ENCODE data around the gene BORCS5.

The BORCS5 gene

GRCh38 chr12:12356467-12356895, 397 bp upstream of the BORCS5 start:
- peaks cover 13% of the 10 kb centered on the region for H3F3A ChIP-seq (ENCODE audit: insufficient read depth)
- no peaks in the 10 kb centered on the region for H3K27me3 ChIP-seq (ENCODE audit: low read length)
- TF ChIP-seq CTCF (IDR thresholded peaks at IDR 0.05; ENCODE audit: insufficient read depth, low read length, poor library complexity, severe bottlenecking) (no peak), EZH2phosphoT487 (conservative IDR thresholded peaks at IDR 0.05; ENCODE audit: low read length) (no peak)
- no peaks in the 10 kb centered on the region for H3K9me2 ChIP-seq (replicated peaks; ENCODE audit: insufficient read depth, low read length)
- no peaks in the 10 kb centered on the region for H3K36me3 ChIP-seq (ENCODE audit: low read length)
- H3K4me3 ChIP-seq (ENCODE audit: insufficient read depth, low read length, poor library complexity, severe bottlenecking), result peak overlapping the region; percentile 50
- H3K4me2 ChIP-seq (ENCODE audit: low read depth, low read length, poor library complexity, severe bottlenecking), result peak overlapping the region; percentile 64
- H3K9ac ChIP-seq (ENCODE audit: low read length), result peak overlapping the region; percentile 88
- H3K9me3 ChIP-seq (ENCODE audit: insufficient read depth, low read length), result no peaks in the 10 kb centered on the region
- H3K27ac ChIP-seq (ENCODE audit: low read depth, low read length), result 0 out of 2 replicates have a peak overlapping the region, but pooled peaks have one; percentile 26
- peak overlapping the region; percentile 82 for H2AFZ ChIP-seq (ENCODE audit: low read depth, low read length, severe bottlenecking)
- peaks cover 10% of the 10 kb centered on the region for H3K79me2 ChIP-seq (ENCODE audit: insufficient read depth, low read length)
- H4K20me1 ChIP-seq (ENCODE audit: low read depth, low read length), result no peaks in the 10 kb centered on the region

GRCh38 chr12:12357719-12358461, 1.0 kb downstream of the BORCS5 start:
- Histone ChIP-seq H3K9me3 (ENCODE audit: insufficient read depth, low read length) (no peaks in the 10 kb centered on the region), H3K4me2 (ENCODE audit: low read depth, low read length, poor library complexity, severe bottlenecking) (peak overlapping the region; percentile 99), H3K9me2 (replicated peaks; ENCODE audit: insufficient read depth, low read length) (no peaks in the 10 kb centered on the region), H3K79me2 (ENCODE audit: insufficient read depth, low read length) (peaks cover 10% of the 10 kb centered on the region), H3K27ac (ENCODE audit: low read depth, low read length) (peak overlapping the region; percentile 84), H2AFZ (ENCODE audit: low read depth, low read length, severe bottlenecking) (peak overlapping the region; percentile 68), H3K9ac (ENCODE audit: low read length) (peak overlapping the region; percentile 88), H3F3A (ENCODE audit: insufficient read depth) (peaks cover 13% of the 10 kb centered on the region), H3K4me3 (ENCODE audit: insufficient read depth, low read length, poor library complexity, severe bottlenecking) (peak overlapping the region; percentile 63), H4K20me1 (ENCODE audit: low read depth, low read length) (no peaks in the 10 kb centered on the region), H3K36me3 (ENCODE audit: low read length) (no peaks in the 10 kb centered on the region), H3K27me3 (ENCODE audit: low read length) (no peaks in the 10 kb centered on the region)
- TF ChIP-seq CTCF (IDR thresholded peaks at IDR 0.05; ENCODE audit: insufficient read depth, low read length, poor library complexity, severe bottlenecking) (no peak), EZH2phosphoT487 (conservative IDR thresholded peaks at IDR 0.05; ENCODE audit: low read length) (no peak)

- H3K9ac ChIP-seq (ENCODE audit: low read length), result peak overlapping the region; percentile 88
- H3K4me3 ChIP-seq (ENCODE audit: insufficient read depth, low read length, poor library complexity, severe bottlenecking), result peak overlapping the region; percentile 63
These were observed 1.6 kb downstream of the BORCS5 start for GRCh38 chr12:12358528-12358927.

More at GRCh38 chr12:12358528-12358927, 1.6 kb downstream of the BORCS5 start:
- no peaks in the 10 kb centered on the region for H3K9me2 ChIP-seq (replicated peaks; ENCODE audit: insufficient read depth, low read length)
- no peaks in the 10 kb centered on the region for H4K20me1 ChIP-seq (ENCODE audit: low read depth, low read length)
- peak overlapping the region; percentile 84 for H3K27ac ChIP-seq (ENCODE audit: low read depth, low read length)
- no peaks in the 10 kb centered on the region for H3K9me3 ChIP-seq (ENCODE audit: insufficient read depth, low read length)
- peak overlapping the region; percentile 99 for H3K4me2 ChIP-seq (ENCODE audit: low read depth, low read length, poor library complexity, severe bottlenecking)
- peaks cover 10% of the 10 kb centered on the region for H3K79me2 ChIP-seq (ENCODE audit: insufficient read depth, low read length)
- peaks cover 13% of the 10 kb centered on the region for H3F3A ChIP-seq (ENCODE audit: insufficient read depth)
- H2AFZ ChIP-seq (ENCODE audit: low read depth, low read length, severe bottlenecking), result peak overlapping the region; percentile 68
- no peak for TF ChIP-seq CTCF (IDR thresholded peaks at IDR 0.05; ENCODE audit: insufficient read depth, low read length, poor library complexity, severe bottlenecking)
- TF ChIP-seq EZH2phosphoT487 (conservative IDR thresholded peaks at IDR 0.05; ENCODE audit: low read length), result no peak
- H3K27me3 ChIP-seq (ENCODE audit: low read length), result no peaks in the 10 kb centered on the region
- no peaks in the 10 kb centered on the region for H3K36me3 ChIP-seq (ENCODE audit: low read length)
